CD4-positive, alpha-beta T cell (primary cell): ENCODE data around the gene PDGFA. TPM values are rescaled to one million over a fixed set of nuclear protein-coding genes. Genes with fewer than 3 reads are reported as not detected.
A peak's percentile ranks its signal among the peaks of the same experiment; 100 is the strongest.

ENCODE experiments used
- ATAC-seq: fragments of 200-7000 bp; cut with Tn5 transposase; one replicate; pipeline ENCODE4 v1.10.0; 2022; ENCODE audit warnings: mild to moderate bottlenecking; ENCODE audit not compliant: poor library complexity
- CTCF ChIA-PET: fragments of 350-600 bp; sonication (Branson Sonifier 250); formaldehyde crosslinking; loops from one replicate; lab custom pipeline; 2021; ENCODE audit warnings: antibody characterized with exemption, inconsistent platforms; lab: Charles Lee
- POLR2A ChIA-PET: fragments of 350-600 bp; sonication (Branson Sonifier 250); formaldehyde crosslinking; loops from one replicate; lab custom pipeline; 2021; ENCODE audit warnings: antibody characterized with exemption, inconsistent platforms; lab: Charles Lee
- DNase-seq, 14 experiments: peaks; one replicate each; pipeline ENCODE4 v3.0.0-alpha.2; 2013 to 2020; ENCODE audit warnings: mixed read lengths in 2 of 14
- H3K27ac ChIP-seq, 2 donors: one replicate each; pipeline versions ENCODE4 v1.5.1 to v1.7.0; 2013; ENCODE audit warnings: low read length in 2 of 2, low read depth in 1 of 2, mild to moderate bottlenecking in 1 of 2
- H3K27me3 ChIP-seq, 2 experiments: 1 replicate in 1 of 2; 2 replicates in 1 of 2; pipeline versions ENCODE4 v1.6.1 to v1.7.0; 2013; ENCODE audit warnings: low read length in 2 of 2, control low read depth in 1 of 2, mild to moderate bottlenecking in 1 of 2, moderate library complexity in 1 of 2; ENCODE audit not compliant: insufficient read depth in 2 of 2, control insufficient read depth in 1 of 2
- H3K36me3 ChIP-seq: one replicate; pipeline ENCODE4 v1.6.1; 2013; ENCODE audit warnings: low read length, control low read depth; ENCODE audit not compliant: insufficient read depth
- H3K4me1 ChIP-seq: one replicate; pipeline ENCODE4 v1.6.1; 2013; ENCODE audit warnings: low read length, control low read depth; ENCODE audit not compliant: insufficient read depth
- H3K4me3 ChIP-seq: one replicate; pipeline ENCODE4 v1.5.1; 2013; ENCODE audit warnings: mild to moderate bottlenecking, low read length, moderate library complexity
- H3K9me3 ChIP-seq, 2 experiments: 1 replicate in 1 of 2; 2 replicates in 1 of 2; pipeline versions ENCODE4 v1.6.1 to v1.7.0; 2013; ENCODE audit warnings: low read length in 2 of 2, mild to moderate bottlenecking in 2 of 2, control low read depth in 1 of 2, moderate library complexity in 1 of 2; ENCODE audit not compliant: control insufficient read depth in 1 of 2, insufficient read depth in 1 of 2
- H3K27ac Mint-ChIP-seq: one replicate; pipeline ENCODE4 v1.8.0; 2020; ENCODE audit warnings: mixed read lengths
- H3K27me3 Mint-ChIP-seq: one replicate; pipeline ENCODE4 v1.8.0; 2021; ENCODE audit warnings: mixed read lengths
- H3K36me3 Mint-ChIP-seq: one replicate; pipeline ENCODE4 v1.8.0; 2021; ENCODE audit warnings: low read depth, mixed read lengths
- H3K4me1 Mint-ChIP-seq: one replicate; pipeline ENCODE4 v1.8.0; 2021; ENCODE audit warnings: low read depth, mixed read lengths
- H3K4me3 Mint-ChIP-seq: one replicate; pipeline ENCODE4 v1.8.0; 2020; ENCODE audit warnings: mild to moderate bottlenecking, mixed read lengths
- H3K9me3 Mint-ChIP-seq: one replicate; pipeline ENCODE4 v1.8.0; 2020; ENCODE audit warnings: mixed read lengths
- CTCF ChIP-seq: fragments of 200-600 bp; IDR thresholded peaks from one replicate; pipeline ENCODE4 v1.8.0; 2022; ENCODE audit warnings: antibody characterized with exemption, mild to moderate bottlenecking
- intact Hi-C, 2 experiments: fragments of 100-400 bp; cut with DNase I in 1 of 2; cut with micrococcal nuclease in 1 of 2; formaldehyde crosslinking; loops; one replicate each; pipeline versions ENCODE4 v1.15.1 to v1.9.0; 2023 to 2025; cut with DNase I, micrococcal nuclease
- total RNA-seq, 174 experiments: library from RNA in 2 of 174; stranded (reverse) in 2 of 174; gene quantifications; one replicate each; pipeline ENCODE4 v1.2.3 and lab custom pipeline; 2021 to 2026

The PDGFA gene
- total RNA-seq, 2 experiments from 2014 or later: 0.55 to 0.70 TPM

GRCh38 chr7:520503-521161, 986 bp upstream of the PDGFA start:
- ATAC-seq (no peak), DNase-seq (peak in 1 of 14 experiments; percentile 16)
- intact Hi-C loops: loop anchor here (5.0 to 10.0 kb wide), 2 partner anchors 117 to 196 kb away; no protein-coding TSS in a partner anchor
- no peaks in the 10 kb centered on the region for H3K9me3 Mint-ChIP-seq
- ChIA-PET POLR2A (no interaction called here), CTCF (no interaction called here)
- Histone ChIP-seq H3K4me1 (peaks cover 41% of the 10 kb centered on the region), H3K27ac (no peak overlapping the region), H3K36me3 (no peaks in the 10 kb centered on the region), H3K27me3 (peaks cover 35 to 43% of the 10 kb centered on the region in 2 experiments), H3K4me3 (no peak overlapping the region), H3K9me3 (peaks cover 0 to 18% of the 10 kb centered on the region in 2 experiments)
- H3K36me3 Mint-ChIP-seq: no peaks in the 10 kb centered on the region
- TF ChIP-seq CTCF: no peak
- H3K27ac Mint-ChIP-seq: no peak overlapping the region
- H3K4me3 Mint-ChIP-seq: no peak overlapping the region
- peaks cover 10% of the 10 kb centered on the region for H3K4me1 Mint-ChIP-seq
- H3K27me3 Mint-ChIP-seq: peaks cover 56% of the 10 kb centered on the region

GRCh38 chr7:518630-519483, 789 bp downstream of the PDGFA start:
- peaks cover 57% of the 10 kb centered on the region for H3K27me3 Mint-ChIP-seq
- TF ChIP-seq CTCF: no peak
- no peak overlapping the region for H3K27ac ChIP-seq
- peaks cover 10% of the 10 kb centered on the region for H3K4me1 Mint-ChIP-seq
- H3K36me3 ChIP-seq: no peaks in the 10 kb centered on the region
- no peak overlapping the region for H3K4me3 ChIP-seq
- no peaks in the 10 kb centered on the region for H3K36me3 Mint-ChIP-seq
- ATAC-seq (peak; percentile 28), DNase-seq (peak in 6 of 14 experiments; percentile 12 to 55 (median 37))
- H3K27me3 ChIP-seq: peaks cover 46 to 48% of the 10 kb centered on the region in 2 experiments
- H3K4me3 Mint-ChIP-seq: peak overlapping the region; percentile 85
- no peaks in the 10 kb centered on the region for H3K9me3 Mint-ChIP-seq
- H3K27ac Mint-ChIP-seq: no peak overlapping the region
- ChIA-PET CTCF (no interaction called here), POLR2A (interaction anchor here (1.4 kb wide), 1 partner anchor 157 kb away, joined by 3 read pairs; no protein-coding TSS in a partner anchor)
- peaks cover 41% of the 10 kb centered on the region for H3K4me1 ChIP-seq
- intact Hi-C loops: no loop called here
- peaks cover 0 to 18% of the 10 kb centered on the region in 2 experiments for H3K9me3 ChIP-seq

GRCh38 chr7:517774-518629, 1.6 kb downstream of the PDGFA start:
- ATAC-seq: peak; percentile 12
- no peak overlapping the region for H3K27ac Mint-ChIP-seq
- Histone ChIP-seq H3K27ac (no peak overlapping the region), H3K9me3 (peaks cover 0 to 14% of the 10 kb centered on the region in 2 experiments), H3K4me3 (peak overlapping the region; percentile 40), H3K27me3 (peaks cover 40 to 43% of the 10 kb centered on the region in 2 experiments), H3K36me3 (no peaks in the 10 kb centered on the region), H3K4me1 (peaks cover 41% of the 10 kb centered on the region)
- no peaks in the 10 kb centered on the region for H3K9me3 Mint-ChIP-seq
- CTCF ChIA-PET: no interaction called here
- DNase-seq: peak in 2 of 14 experiments; percentile 31 to 35
- POLR2A ChIA-PET: interaction anchor here (1.4 kb wide), 1 partner anchor 156 kb away, joined by 3 read pairs; no protein-coding TSS in a partner anchor
- peak overlapping the region; percentile 85 for H3K4me3 Mint-ChIP-seq
- no peak for TF ChIP-seq CTCF
- intact Hi-C loops: no loop called here
- H3K4me1 Mint-ChIP-seq: peaks cover 10% of the 10 kb centered on the region
- no peaks in the 10 kb centered on the region for H3K36me3 Mint-ChIP-seq
- H3K27me3 Mint-ChIP-seq: peaks cover 52% of the 10 kb centered on the region
